Coronary artery (tissue), 2 donors: ENCODE results near the gene INSYN1.

Experiments used
- DNase-seq: peaks from one replicate; pipeline ENCODE4 v3.0.0-alpha.2; 2017; ENCODE audit warnings: low spot score
- H3K27ac ChIP-seq, 2 donors: fragments of 200-600 bp; sonication (generic); one replicate each; pipeline ENCODE4 v1.5.1; 2016 to 2019
- H3K4me3 ChIP-seq: fragments of 200-600 bp; sonication (generic); 2 replicates; pipeline ENCODE4 v1.5.1; 2016; ENCODE audit warnings: mild to moderate bottlenecking, moderate library complexity
- CTCF ChIP-seq: fragments of 200-600 bp; sonication (generic); IDR thresholded peaks from one replicate; pipeline ENCODE4 v1.5.1; 2019; ENCODE audit warnings: antibody characterized with exemption

The INSYN1 gene

GRCh38 chr15:73753250-73754130 is at the start of gene INSYN1:
Gene INSYN1, minus strand, starts transcription at chr15:73753351. Its CDS starts 2,221 bp downstream, at chr15:73751130.
- Histone ChIP-seq H3K27ac (peak within 1 kb of the TSS in 1 of 2 donors; percentile 77), H3K4me3 (peak within 1 kb of the TSS; percentile 92)
- no peak for DNase-seq
- TF ChIP-seq CTCF, result no peak

- Histone ChIP-seq H3K27ac (peak overlapping the region; percentile 85 to 90), H3K4me3 (no peak overlapping the region)
- DNase-seq, result peak; percentile 87
- TF ChIP-seq CTCF, result no peak
Measured at GRCh38 chr15:73802431-73803041, 49.4 kb upstream of the INSYN1 start.

GRCh38 chr15:73800662-73801345 is 47.7 kb upstream of the INSYN1 start:
- peak; percentile 81 for DNase-seq
- peak overlapping the region; percentile 85 to 90 for H3K27ac ChIP-seq
- peak overlapping the region; percentile 27 for H3K4me3 ChIP-seq
- no peak for TF ChIP-seq CTCF

- no peak for TF ChIP-seq CTCF
- Histone ChIP-seq H3K4me3 (no peak overlapping the region), H3K27ac (peak overlapping the region; percentile 85 to 90)
- DNase-seq, result no peak
Measured at GRCh38 chr15:73799466-73799865, 46.3 kb upstream of the INSYN1 start.

GRCh38 chr15:73797366-73798158 is 44.4 kb upstream of the INSYN1 start:
- no peak for TF ChIP-seq CTCF
- H3K4me3 ChIP-seq, result no peak overlapping the region
- no peak overlapping the region for H3K27ac ChIP-seq
- DNase-seq, result no peak

- H3K4me3 ChIP-seq, result no peak overlapping the region
- H3K27ac ChIP-seq, result no peak overlapping the region
- no peak for TF ChIP-seq CTCF
- DNase-seq, result no peak
Measured at GRCh38 chr15:73796331-73796831, 43.2 kb upstream of the INSYN1 start.
